ENCODE results near the gene ENPP6.

- TF ChIP-seq CTCF (IDR thresholded peaks at IDR 0.05; ENCODE audit: low read depth, low read length): no peak
- no peak for TF ChIP-seq EZH2phosphoT487 (IDR thresholded peaks at IDR 0.05; ENCODE audit: low read depth)
Observed at GRCh38 chr4:184215709-184216328, 1.9 kb downstream of the ENPP6 start.
